Activated CD4-positive, alpha-beta T cell treated with anti-CD3 and anti-CD28 coated beads, Interleukin-2, amount 10 ng/mL, durations not matched to agents 24 days and 14 days (primary cell): ENCODE data around the gene TMEM135. TPM values are rescaled to one million over a fixed set of nuclear protein-coding genes. Genes with fewer than 3 reads are reported as not detected.
A peak's percentile ranks its signal among the peaks of the same experiment; 100 is the strongest.
"Not testable (repeated sequence)": the region's sequence is repeated elsewhere in the genome, so short reads cannot be mapped to it uniquely, and the experiment has no call there.

Experiments used
- DNase-seq: peaks from one replicate; pipeline ENCODE4 v3.0.0; 2022
- H3K27ac Mint-ChIP-seq: one replicate; pipeline ENCODE4 v1.8.0; 2022; ENCODE audit warnings: mild to moderate bottlenecking, mixed read lengths
- H3K27me3 Mint-ChIP-seq: one replicate; pipeline ENCODE4 v1.8.0; 2022; ENCODE audit warnings: mixed read lengths
- H3K36me3 Mint-ChIP-seq: one replicate; pipeline ENCODE4 v1.8.0; 2022; ENCODE audit warnings: low read depth, mild to moderate bottlenecking, mixed read lengths
- H3K4me1 Mint-ChIP-seq: one replicate; pipeline ENCODE4 v1.8.0; 2021; ENCODE audit warnings: mixed read lengths
- H3K4me3 Mint-ChIP-seq: one replicate; pipeline ENCODE4 v1.8.0; 2022; ENCODE audit warnings: mild to moderate bottlenecking, moderate library complexity, mixed read lengths
- H3K9me3 Mint-ChIP-seq: one replicate; pipeline ENCODE4 v1.8.0; 2021; ENCODE audit warnings: mixed read lengths
- intact Hi-C: fragments of 100-400 bp; cut with micrococcal nuclease; formaldehyde crosslinking; loops from one replicate; pipeline ENCODE4 v1.15.1; 2023
- total RNA-seq: library from RNA; stranded (reverse); gene quantifications from 2 replicates; pipeline ENCODE4 v1.2.3, GENCODE V29; 2022

Gene TMEM135
- total RNA-seq, result 26.2 and 28.6 TPM in 2 replicates

GRCh38 chr11:87037450-87038234, at the start of gene TMEM135:
Gene TMEM135, plus strand, starts transcription at chr11:87037934. Its CDS starts 112 bp downstream, at chr11:87038046.
- Mint-ChIP-seq H3K4me1 (peaks cover 51% of the 10 kb centered on the region), H3K9me3 (peaks cover 8% of the 10 kb centered on the region)

GRCh38 chr11:86988351-86988881, 49.3 kb upstream of the TMEM135 start:
- H3K4me3 Mint-ChIP-seq, result no peak overlapping the region
- no peaks in the 10 kb centered on the region for H3K36me3 Mint-ChIP-seq
- peaks cover 9% of the 10 kb centered on the region for H3K27me3 Mint-ChIP-seq
- no peak for DNase-seq
- no peaks in the 10 kb centered on the region for H3K4me1 Mint-ChIP-seq
- H3K9me3 Mint-ChIP-seq, result no peaks in the 10 kb centered on the region
- no peak overlapping the region for H3K27ac Mint-ChIP-seq
- intact Hi-C loops, result no loop called here

More at GRCh38 chr11:87037450-87038234, at the start of gene TMEM135:
- intact Hi-C loops, result loop anchor here (1.0 to 10.0 kb wide), 3 partner anchors 44 to 217 kb away; partner anchors contain the start of gene FZD4
- peaks cover 14% of the 10 kb centered on the region for H3K27me3 Mint-ChIP-seq
- peak within 1 kb of the TSS; percentile 93 for H3K27ac Mint-ChIP-seq
- peak within 1 kb of the TSS; percentile 96 for H3K4me3 Mint-ChIP-seq
- DNase-seq, result peak; percentile 99
- H3K36me3 Mint-ChIP-seq, result peaks cover 24% of the 10 kb centered on the region

- Mint-ChIP-seq H3K4me1 (no peaks in the 10 kb centered on the region), H3K27me3 (peaks cover 9% of the 10 kb centered on the region), H3K27ac (no peak overlapping the region), H3K9me3 (no peaks in the 10 kb centered on the region), H3K4me3 (no peak overlapping the region), H3K36me3 (no peaks in the 10 kb centered on the region)
- intact Hi-C loops, result loop anchor here (5.0 kb wide), 1 partner anchor 302 kb away; no protein-coding TSS in a partner anchor
- DNase-seq, result no peak
These were observed 47.7 kb upstream of the TMEM135 start for GRCh38 chr11:86990031-86990430.

- Mint-ChIP-seq H3K27me3 (peaks cover 9% of the 10 kb centered on the region), H3K27ac (no peak overlapping the region)
These were observed 47.2 kb upstream of the TMEM135 start for GRCh38 chr11:86990515-86990914.

GRCh38 chr11:86991341-86991740, 46.4 kb upstream of the TMEM135 start:
- H3K4me1 Mint-ChIP-seq, result no peaks in the 10 kb centered on the region
- DNase-seq, result no peak
- intact Hi-C loops, result loop anchor here (5.0 kb wide), 1 partner anchor 301 kb away; no protein-coding TSS in a partner anchor
- no peak overlapping the region for H3K4me3 Mint-ChIP-seq
- no peaks in the 10 kb centered on the region for H3K36me3 Mint-ChIP-seq
- H3K9me3 Mint-ChIP-seq, result no peaks in the 10 kb centered on the region
- H3K27ac Mint-ChIP-seq, result no peak overlapping the region
- H3K27me3 Mint-ChIP-seq, result peaks cover 9% of the 10 kb centered on the region

More at GRCh38 chr11:86990515-86990914, 47.2 kb upstream of the TMEM135 start:
- intact Hi-C loops, result loop anchor here (5.0 kb wide), 1 partner anchor 302 kb away; no protein-coding TSS in a partner anchor
- H3K9me3 Mint-ChIP-seq, result no peaks in the 10 kb centered on the region
- H3K36me3 Mint-ChIP-seq, result no peaks in the 10 kb centered on the region
- no peak for DNase-seq
- H3K4me3 Mint-ChIP-seq, result no peak overlapping the region
- H3K4me1 Mint-ChIP-seq, result no peaks in the 10 kb centered on the region

- not testable (repeated sequence) for H3K4me3 Mint-ChIP-seq, H3K36me3 Mint-ChIP-seq, DNase-seq, H3K4me1 Mint-ChIP-seq, H3K27me3 Mint-ChIP-seq, H3K27ac Mint-ChIP-seq, H3K9me3 Mint-ChIP-seq
- intact Hi-C loops, result loop anchor here (5.0 kb wide), 1 partner anchor 300 kb away; no protein-coding TSS in a partner anchor
These were observed 45.4 kb upstream of the TMEM135 start for GRCh38 chr11:86992340-86992739.

GRCh38 chr11:86993031-86993430, 44.7 kb upstream of the TMEM135 start:
- no peaks in the 10 kb centered on the region for H3K9me3 Mint-ChIP-seq
- H3K4me3 Mint-ChIP-seq, result no peak overlapping the region
- no peaks in the 10 kb centered on the region for H3K4me1 Mint-ChIP-seq
- H3K27ac Mint-ChIP-seq, result no peak overlapping the region
- H3K27me3 Mint-ChIP-seq, result peaks cover 9% of the 10 kb centered on the region
- DNase-seq, result no peak
- H3K36me3 Mint-ChIP-seq, result no peaks in the 10 kb centered on the region
- intact Hi-C loops, result loop anchor here (5.0 kb wide), 1 partner anchor 299 kb away; no protein-coding TSS in a partner anchor

GRCh38 chr11:86996953-86997570, 40.7 kb upstream of the TMEM135 start:
- Mint-ChIP-seq H3K9me3 (no peaks in the 10 kb centered on the region), H3K4me3 (no peak overlapping the region), H3K36me3 (no peaks in the 10 kb centered on the region), H3K27ac (no peak overlapping the region), H3K4me1 (no peaks in the 10 kb centered on the region), H3K27me3 (no peaks in the 10 kb centered on the region)
- intact Hi-C loops, result no loop called here
- no peak for DNase-seq

- H3K27me3 Mint-ChIP-seq, result no peaks in the 10 kb centered on the region
- no peaks in the 10 kb centered on the region for H3K9me3 Mint-ChIP-seq
- no peak for DNase-seq
- H3K4me3 Mint-ChIP-seq, result no peak overlapping the region
- no peaks in the 10 kb centered on the region for H3K4me1 Mint-ChIP-seq
- no peak overlapping the region for H3K27ac Mint-ChIP-seq
- intact Hi-C loops, result no loop called here
- no peaks in the 10 kb centered on the region for H3K36me3 Mint-ChIP-seq
These were observed 38.3 kb upstream of the TMEM135 start for GRCh38 chr11:86999388-86999787.

- no peaks in the 10 kb centered on the region for H3K4me1 Mint-ChIP-seq
These were observed 37.6 kb upstream of the TMEM135 start for GRCh38 chr11:86999859-87000753.

GRCh38 chr11:87002918-87003317, 34.8 kb upstream of the TMEM135 start:
- intact Hi-C loops, result no loop called here
- no peaks in the 10 kb centered on the region for H3K36me3 Mint-ChIP-seq
- H3K4me1 Mint-ChIP-seq, result no peaks in the 10 kb centered on the region
- no peaks in the 10 kb centered on the region for H3K9me3 Mint-ChIP-seq
- H3K27me3 Mint-ChIP-seq, result peaks cover 6% of the 10 kb centered on the region
- H3K27ac Mint-ChIP-seq, result no peak overlapping the region
- DNase-seq, result no peak
- H3K4me3 Mint-ChIP-seq, result no peak overlapping the region

More at GRCh38 chr11:86999859-87000753, 37.6 kb upstream of the TMEM135 start:
- H3K27me3 Mint-ChIP-seq, result no peaks in the 10 kb centered on the region
- no peak overlapping the region for H3K27ac Mint-ChIP-seq
- no peaks in the 10 kb centered on the region for H3K36me3 Mint-ChIP-seq
- H3K9me3 Mint-ChIP-seq, result no peaks in the 10 kb centered on the region
- intact Hi-C loops, result no loop called here
- no peak for DNase-seq
- no peak overlapping the region for H3K4me3 Mint-ChIP-seq

GRCh38 chr11:87004281-87004680, 33.5 kb upstream of the TMEM135 start:
- DNase-seq, intact Hi-C loops, H3K4me3 Mint-ChIP-seq, H3K9me3 Mint-ChIP-seq, H3K36me3 Mint-ChIP-seq, H3K27me3 Mint-ChIP-seq, H3K27ac Mint-ChIP-seq, H3K4me1 Mint-ChIP-seq: not testable (repeated sequence)

GRCh38 chr11:87005569-87005921, 32.2 kb upstream of the TMEM135 start:
- Mint-ChIP-seq H3K4me3 (no peak overlapping the region), H3K27me3 (peaks cover 6% of the 10 kb centered on the region), H3K9me3 (no peaks in the 10 kb centered on the region), H3K36me3 (no peaks in the 10 kb centered on the region), H3K4me1 (no peaks in the 10 kb centered on the region), H3K27ac (no peak overlapping the region)
- intact Hi-C loops, result no loop called here
- DNase-seq, result no peak
